HepG2 (cell line): Measurements from ENCODE around the gene ENO4.

Experiments
- ARNTL ChIP-seq: sonication (generic); formaldehyde crosslinking; IDR thresholded peaks from 2 replicates; pipeline ENCODE4 v1.4.0; 2020; ENCODE audit warnings: mild to moderate bottlenecking, missing genetic modification reagents
- ATF1 ChIP-seq: IDR thresholded peaks from 2 replicates; pipeline ENCODE4 v1.6.1; 2016; ENCODE audit warnings: mild to moderate bottlenecking, control low read depth
- CEBPZ ChIP-seq: IDR thresholded peaks from 2 replicates; pipeline ENCODE4 v1.6.1; 2012; ENCODE audit warnings: low read length, improper control_type of control experiment
- CTCF ChIP-seq: sonication (generic); formaldehyde crosslinking; IDR thresholded peaks from 2 replicates; pipeline ENCODE4 v1.5.0; 2020; ENCODE audit warnings: mild to moderate bottlenecking, missing genetic modification reagents, moderate library complexity
- KAT2B ChIP-seq: fragments of 150-350 bp; IDR thresholded peaks from 2 replicates; pipeline ENCODE4 v1.6.1; 2014; ENCODE audit warnings: low read depth, low read length, borderline replicate concordance
- NFKBIZ ChIP-seq: IDR thresholded peaks from 2 replicates; pipeline ENCODE4 v1.6.1; 2018; ENCODE audit warnings: missing genetic modification reagents, missing compliant biosample characterization
- NKX3-1 ChIP-seq: sonication (generic); formaldehyde crosslinking; IDR thresholded peaks from 2 replicates; pipeline ENCODE4 v1.5.0; 2020; ENCODE audit warnings: missing genetic modification reagents
- PBX2 ChIP-seq: IDR thresholded peaks from 2 replicates; pipeline ENCODE4 v1.6.1; 2016; ENCODE audit warnings: control low read depth
- SP2 ChIP-seq: sonication (generic); formaldehyde crosslinking; IDR thresholded peaks from 2 replicates; pipeline ENCODE4 v1.5.1; 2020; ENCODE audit warnings: mild to moderate bottlenecking, missing genetic modification reagents
- SRSF1 ChIP-seq: fragments of 200-400 bp; formaldehyde crosslinking; optimal IDR thresholded peaks from 2 replicates; pipeline ENCODE3; 2017; ENCODE audit warnings: mild to moderate bottlenecking, low read depth, low read length, moderate library complexity
- TEAD2 ChIP-seq: sonication (generic); formaldehyde crosslinking; IDR thresholded peaks from 2 replicates; pipeline ENCODE4 v1.9.0; 2021; ENCODE audit warnings: missing genetic modification reagents
- THRA ChIP-seq: sonication (generic); formaldehyde crosslinking; IDR thresholded peaks from 2 replicates; pipeline ENCODE4 v1.4.0; 2020; ENCODE audit warnings: missing genetic modification reagents, borderline replicate concordance
- ZBTB33 ChIP-seq: sonication (generic); formaldehyde crosslinking; IDR thresholded peaks from 2 replicates; pipeline ENCODE4 v1.4.0; 2020; ENCODE audit warnings: missing genetic modification reagents
- ZNF383 ChIP-seq: sonication (generic); formaldehyde crosslinking; IDR thresholded peaks from 2 replicates; pipeline ENCODE4 v1.4.0; 2020; ENCODE audit warnings: missing genetic modification reagents, mild to moderate bottlenecking, borderline replicate concordance

GRCh38 chr10:116808706-116809105, 40.6 kb upstream of the ENO4 start:
- TF ChIP-seq KAT2B (no peak), ZNF383 (CRISPR knock-in tag) (no peak), ARNTL (CRISPR knock-in tag) (no peak), TEAD2 (CRISPR knock-in tag) (no peak), CTCF (CRISPR knock-in tag) (no peak), NKX3-1 (CRISPR knock-in tag) (no peak), THRA (CRISPR knock-in tag) (no peak), PBX2 (CRISPR knock-in tag) (no peak), SP2 (CRISPR knock-in tag) (no peak), ATF1 (CRISPR knock-in tag) (no peak), CEBPZ (no peak), NFKBIZ (CRISPR knock-in tag) (no peak), ZBTB33 (no peak), SRSF1 (no peak)
